ENCODE measurements around the gene RELN.

Gene RELN

DNA sequence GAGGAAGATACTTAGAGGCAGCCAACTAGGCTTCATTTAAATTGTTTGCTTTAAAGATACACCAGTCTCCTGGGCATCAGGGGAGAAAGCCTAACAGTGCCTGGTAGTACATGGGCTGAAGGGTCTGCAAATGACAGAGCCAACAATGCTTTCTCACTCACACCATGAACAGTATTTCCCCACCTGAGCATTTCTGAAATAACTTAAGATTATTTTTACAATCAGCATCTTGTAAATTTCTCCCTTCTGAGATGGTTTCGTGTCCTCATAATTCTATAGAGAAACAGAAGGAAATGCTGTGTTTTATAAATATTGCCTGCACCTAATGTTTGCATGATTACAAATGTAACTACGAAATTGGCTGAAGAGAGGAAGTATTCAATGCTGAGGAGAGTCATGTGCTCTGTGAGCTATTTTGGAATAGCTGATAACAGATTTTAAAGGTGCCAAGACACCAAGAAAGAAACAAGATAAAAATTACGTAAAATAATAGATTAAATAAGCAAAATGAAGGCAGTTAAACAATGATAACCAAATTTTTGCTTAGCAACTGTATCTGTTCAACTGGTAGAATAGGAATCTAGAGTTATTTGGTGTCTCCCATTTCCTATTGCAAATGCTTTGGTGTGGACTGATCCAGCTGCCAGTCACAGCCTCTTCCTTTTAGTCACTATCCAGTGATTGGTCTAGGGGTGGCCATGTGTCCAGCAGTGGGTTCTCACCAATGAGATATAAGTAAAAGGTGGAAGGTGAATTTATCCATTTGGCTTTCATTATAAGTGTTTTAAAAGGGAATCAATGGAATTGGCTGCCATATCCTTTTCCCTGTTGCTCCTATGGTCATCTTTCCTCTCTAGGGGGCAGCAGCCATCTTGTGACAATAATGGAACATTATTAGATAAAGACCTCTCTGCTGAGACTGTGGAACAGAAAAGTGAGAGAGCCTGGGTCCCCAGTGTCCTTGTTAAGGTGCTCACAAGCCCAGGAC, 375.5 kb downstream of the RELN start:
- DNase-seq: no peak

DNA sequence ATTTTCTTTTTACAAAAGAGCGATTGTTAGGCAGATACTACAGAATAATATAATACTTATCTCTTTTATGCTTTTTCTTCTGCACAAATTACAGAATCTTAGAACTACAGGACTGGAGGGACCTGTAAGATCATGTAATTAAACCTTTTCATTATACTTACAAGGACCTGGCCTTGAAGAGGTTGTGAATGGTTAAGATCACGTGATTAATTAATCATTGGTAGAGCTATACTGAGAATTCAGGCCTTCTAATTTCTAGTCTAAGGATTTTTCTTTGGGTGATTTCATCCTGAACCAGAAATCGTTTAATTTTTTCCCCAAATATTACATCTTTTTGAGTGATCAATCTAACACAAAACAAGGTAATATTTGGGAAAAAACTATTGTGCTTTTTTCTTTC, 379.7 kb downstream of the RELN start:
- DNase-seq: no peak

DNA sequence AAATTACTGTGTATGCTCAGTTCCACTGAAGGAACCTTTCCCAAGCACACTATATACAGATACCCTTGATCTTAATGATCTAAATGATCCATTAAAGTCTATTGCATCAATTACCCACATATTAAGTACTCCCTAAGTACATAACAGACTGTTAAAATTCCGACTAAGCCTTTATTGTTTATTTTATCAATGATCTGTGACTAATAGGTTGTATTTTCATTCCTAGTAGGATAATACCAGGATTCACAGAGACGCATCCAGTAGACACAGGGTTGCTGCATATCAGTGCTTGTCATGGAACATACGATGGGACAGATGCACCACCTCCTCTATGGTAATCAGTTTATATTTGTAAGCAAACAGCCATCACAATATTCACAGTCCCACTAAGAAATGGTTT, 383.8 kb downstream of the RELN start:
- DNase-seq: no peak

DNA sequence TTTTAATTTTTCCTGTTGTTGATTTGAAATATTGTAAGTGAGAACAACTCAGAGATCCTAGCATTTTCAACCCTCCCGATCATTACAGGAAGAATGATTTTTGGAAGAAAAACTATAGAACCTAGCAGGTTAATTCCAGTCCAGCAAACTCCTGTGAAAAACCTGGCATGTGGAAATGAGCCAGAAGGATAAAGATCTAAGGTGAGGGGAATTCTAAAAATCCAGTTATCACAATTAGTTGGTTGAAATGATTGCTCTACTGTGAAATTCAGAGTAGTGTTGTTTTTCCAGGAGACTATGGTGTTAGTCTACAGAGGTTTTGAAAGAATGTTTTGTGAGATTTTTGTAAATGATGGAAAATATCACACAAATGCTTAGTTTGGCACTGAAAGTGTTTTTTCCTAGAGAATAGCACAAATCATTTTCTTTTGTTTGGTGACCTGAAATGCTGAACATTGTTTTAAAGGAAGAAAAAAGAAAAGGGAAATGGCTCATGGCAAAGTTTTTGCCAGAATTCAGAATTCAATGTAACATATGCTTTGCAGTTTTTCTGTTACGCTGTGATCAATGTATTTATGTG, 391.0 kb downstream of the RELN start:
- no peak for DNase-seq

DNA sequence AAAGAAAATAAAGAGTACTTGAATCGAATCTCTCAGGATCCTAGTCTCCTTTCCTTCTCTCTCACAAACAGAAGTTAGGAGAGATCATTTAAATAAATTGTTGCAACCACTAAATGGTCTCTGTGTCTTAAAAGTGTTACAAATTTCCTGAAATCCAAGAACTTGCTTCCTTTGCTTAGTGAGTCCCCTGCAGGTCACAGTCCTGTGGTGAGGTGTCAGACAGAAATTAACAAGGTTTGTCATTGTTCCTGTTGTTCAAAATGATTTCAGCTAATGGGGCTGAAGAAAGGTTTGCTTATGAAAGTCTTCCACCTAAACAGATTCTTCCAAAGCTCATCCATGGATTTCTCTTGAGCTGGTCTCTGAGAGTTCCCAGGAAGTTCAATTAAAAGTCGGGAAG, 391.9 kb downstream of the RELN start:
- no peak for DNase-seq

DNA sequence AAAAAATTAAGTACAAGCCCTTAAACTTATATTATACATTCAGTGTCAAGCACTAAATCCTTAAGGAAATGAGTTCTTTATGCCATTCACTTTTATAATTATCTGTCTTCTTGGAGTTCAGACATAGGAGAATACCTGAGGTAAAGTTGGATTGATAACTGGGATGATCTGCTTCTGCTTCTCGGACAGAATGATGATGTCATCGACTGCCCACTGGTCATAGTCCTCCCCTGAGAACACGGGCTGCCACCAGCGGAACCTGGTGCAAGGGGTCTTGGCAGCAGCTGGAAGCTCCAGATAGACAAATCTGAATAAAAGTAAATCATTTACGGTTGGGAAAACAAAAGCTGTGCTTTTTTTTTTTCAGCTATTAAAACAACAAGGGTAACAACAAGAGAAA, 395.3 kb downstream of the RELN start:
- no peak for DNase-seq

DNA sequence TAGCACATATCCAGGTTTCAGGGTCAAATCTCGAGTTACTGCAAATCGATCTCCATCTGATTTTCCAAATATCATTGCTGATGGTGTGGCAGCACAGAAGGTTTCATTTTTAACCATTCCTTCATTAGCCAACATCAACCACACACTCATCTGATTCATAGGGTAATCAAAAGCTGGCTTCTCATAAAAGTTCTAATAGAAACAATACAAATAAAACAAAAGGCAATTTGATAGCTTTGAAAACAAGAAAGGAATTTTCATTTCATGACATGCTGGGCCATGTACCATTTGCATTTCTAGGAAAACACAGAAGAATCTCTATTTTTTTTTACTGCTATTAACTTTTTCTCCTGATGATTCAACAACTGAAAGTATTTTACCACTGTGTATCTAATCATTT, 395.8 kb downstream of the RELN start:
- no peak for DNase-seq

DNA sequence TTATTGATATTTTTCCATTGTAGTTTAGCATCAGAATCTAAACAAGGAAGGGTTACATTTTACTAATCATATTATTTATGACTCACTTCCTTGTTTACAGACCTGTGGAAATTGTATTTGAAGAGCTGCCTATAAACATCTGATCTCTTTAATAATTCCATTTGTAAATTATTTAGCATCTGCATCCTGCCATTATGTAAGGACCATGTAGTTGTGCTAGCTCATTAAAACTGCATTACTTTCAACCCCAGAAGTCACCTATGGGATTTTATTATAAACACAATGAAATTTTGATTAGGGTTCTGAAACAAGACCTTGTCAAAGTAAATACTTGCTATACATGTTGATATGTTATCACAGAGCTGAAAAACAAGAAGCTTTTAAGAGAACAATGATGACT, 396.6 kb downstream of the RELN start:
- no peak for DNase-seq

DNA sequence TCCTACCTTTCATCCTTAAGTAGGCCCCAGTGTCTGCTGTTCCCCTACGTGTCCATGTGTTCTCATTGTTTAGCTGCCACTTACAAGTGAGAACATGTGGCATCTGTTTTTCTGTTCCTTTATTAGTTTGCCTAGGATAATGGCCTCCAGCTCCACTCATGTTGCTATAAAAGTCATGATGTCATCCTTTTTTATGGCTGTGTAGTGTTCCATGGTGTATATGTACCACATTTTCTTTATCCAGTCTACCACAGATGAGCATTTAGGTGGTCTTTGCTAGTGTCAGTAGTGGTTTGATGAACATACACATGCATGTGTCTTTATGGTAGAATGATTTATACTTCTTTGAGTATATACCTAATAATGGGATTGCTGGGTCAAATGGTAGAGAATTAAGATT, 397.3 kb downstream of the RELN start:
- no peak for DNase-seq

DNA sequence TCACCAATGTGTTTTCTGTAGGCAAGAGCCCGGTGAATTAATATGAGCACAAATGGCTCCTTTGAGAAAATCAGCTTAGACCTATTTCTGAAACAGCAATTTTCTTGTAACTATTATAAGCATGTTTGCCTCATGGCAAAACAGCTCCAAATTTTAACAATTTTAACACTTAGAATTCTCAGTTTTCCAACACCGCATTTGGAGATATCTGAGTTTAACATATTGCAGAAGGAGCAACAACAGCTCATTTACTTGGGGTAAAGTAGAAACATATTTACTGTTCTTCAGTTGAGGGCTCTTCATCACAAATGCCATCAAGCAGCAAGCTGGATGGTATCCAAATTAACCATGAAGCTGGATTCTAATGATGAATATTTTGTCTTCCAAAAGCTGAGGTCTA, 409.4 kb downstream of the RELN start:
- no peak for DNase-seq

DNA sequence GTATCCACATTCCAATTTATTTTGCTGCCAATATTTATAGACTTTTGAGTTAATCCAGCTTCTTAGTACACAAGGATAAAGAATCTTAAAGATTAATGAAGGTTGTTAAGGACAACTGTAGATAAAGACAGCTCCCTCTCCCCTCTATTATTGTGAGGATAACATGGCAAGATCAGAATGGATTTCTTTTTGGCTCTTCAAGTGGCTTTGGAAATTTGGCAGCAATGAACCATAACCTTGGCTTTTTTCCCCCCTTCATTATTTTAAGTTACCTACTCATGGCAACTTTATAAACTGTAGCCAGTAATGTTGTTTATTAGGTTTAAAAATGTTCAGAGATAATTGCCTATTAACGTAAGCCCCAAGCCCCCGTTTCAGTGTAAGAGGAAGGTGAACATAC, 412.4 kb downstream of the RELN start:
- DNase-seq: no peak

DNA sequence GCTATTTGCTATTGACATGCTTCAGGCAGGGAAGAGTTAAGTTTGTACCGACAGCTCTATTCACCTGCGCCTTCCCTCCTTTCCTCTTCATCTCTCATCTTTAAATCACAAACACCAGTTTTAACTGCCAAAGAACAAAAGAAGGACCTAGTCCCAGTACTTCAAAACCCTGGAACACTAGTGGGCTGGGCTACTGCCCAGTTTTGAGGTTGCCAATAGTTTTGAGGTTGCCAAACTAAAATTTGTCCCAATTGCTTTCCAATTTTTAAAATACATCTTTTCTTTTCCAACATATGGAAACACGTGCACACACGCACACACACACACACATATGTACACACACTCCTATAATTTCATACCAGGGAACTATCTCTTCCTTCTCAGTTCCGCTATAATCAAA, 412.8 kb downstream of the RELN start:
- no peak for DNase-seq

DNA sequence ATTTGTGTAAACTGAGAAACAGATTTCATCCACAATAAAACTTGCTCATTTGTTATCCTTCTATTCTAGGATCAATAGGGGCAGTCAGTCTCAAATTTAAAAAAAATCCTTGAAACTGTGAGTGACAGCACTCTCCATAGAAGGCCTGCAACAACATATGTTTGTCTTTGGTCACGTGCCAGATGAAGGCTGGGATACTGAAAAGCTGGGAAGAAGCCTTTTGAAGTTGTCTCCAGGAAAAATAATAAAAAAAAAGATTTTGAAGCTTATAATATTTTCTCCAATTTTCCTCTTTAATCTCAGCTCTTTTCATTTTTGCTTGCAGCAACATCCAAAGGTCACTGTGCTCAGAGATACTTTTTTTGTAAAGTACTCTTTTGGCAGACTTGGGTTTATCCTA, 414.9 kb downstream of the RELN start:
- DNase-seq: no peak

DNA sequence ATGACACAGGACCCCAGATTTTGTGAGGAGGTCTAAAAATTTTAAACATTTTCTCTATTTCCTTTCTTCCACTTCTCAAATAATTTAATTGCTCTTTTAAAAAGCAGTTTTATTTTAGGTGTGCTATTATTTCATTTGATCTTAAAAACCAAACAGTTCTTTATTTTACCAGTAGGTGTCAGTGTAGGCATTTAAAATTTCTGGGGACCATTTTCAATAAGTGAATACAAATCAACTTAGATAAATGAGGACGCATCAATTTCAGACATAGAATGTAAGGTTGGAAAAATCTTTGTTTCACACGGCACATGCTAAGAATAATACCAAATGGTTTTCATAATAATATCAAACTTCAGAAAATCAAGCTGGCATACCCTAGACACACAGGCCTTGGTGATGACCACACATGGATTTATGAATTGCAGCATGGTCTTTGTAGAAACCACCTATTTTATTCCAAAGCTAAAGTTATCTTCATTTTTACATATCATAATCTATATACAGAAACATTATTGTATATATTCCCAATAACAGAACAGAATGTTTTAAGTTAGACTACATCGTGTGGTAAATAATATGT, 415.9 kb downstream of the RELN start:
- peak; percentile 11 for DNase-seq

DNA sequence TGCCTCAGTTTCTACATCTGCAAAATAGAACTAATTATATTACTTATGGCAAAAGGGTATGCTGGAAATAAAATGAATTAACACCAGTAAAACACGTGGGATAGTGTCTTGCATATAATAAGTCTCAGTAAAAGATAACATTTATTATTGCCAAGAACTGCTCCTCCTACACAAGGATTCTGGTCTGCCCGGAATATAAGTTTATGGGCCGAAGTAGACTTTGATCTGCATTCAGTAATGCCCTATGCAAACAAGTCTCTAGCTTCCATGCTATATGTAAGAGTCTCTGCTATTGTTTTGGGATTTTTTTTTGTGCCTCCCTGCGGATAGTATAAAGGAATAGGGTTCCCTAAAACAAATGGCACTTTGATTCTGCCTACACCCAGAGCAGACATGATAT, 417.9 kb downstream of the RELN start:
- DNase-seq: no peak

DNA sequence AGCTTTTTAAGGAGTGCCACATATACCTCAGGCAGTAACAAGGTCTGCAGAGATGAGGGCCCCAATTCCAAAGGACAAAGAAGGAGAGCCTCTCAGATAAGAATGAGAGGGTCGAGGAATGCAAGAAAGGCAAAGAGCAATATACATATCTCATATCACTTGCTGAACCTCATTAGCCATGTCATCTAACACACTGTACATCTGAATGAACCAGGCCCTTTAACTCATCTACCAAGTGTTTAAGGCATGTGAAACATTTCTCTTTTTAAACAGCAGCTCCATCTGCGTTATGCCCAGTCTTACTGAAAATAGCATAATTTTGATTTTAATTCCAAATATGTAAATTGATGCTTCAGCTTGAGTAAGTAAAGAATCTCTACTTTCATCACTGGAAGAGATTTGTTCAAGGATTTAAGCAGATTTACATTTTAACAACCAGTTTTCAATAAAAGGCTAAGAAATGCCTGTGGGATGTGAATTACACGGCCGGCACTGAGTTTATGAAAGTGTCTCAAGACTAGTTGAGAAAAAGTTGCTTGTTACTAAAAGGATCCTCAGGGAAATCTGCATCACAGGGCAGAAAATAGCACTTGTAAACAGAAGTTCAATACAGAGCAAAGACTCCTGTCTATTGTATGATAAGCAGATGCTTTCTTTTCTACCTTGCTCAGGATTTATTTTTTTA, 419.7 kb downstream of the RELN start:
- no peak for DNase-seq

DNA sequence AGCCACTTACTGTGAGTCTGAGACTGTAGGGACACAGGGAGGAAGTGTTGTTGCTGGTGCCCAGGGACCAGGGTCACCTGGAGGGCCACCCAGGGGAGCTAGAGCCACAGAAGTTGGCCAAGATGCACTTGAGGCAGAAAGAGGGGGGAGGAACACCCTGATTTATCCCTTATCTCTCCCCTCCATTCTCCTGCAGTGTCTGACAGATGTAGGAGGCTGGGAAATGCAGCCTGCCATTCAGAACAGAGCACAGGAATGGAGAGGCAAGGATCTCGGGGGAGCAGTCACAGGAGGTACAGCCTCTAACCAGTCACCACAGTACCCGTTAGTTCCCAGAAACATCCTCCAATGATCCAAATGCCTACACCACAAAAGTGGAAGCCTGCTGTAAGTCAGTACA, 425.0 kb downstream of the RELN start:
- no peak for DNase-seq

DNA sequence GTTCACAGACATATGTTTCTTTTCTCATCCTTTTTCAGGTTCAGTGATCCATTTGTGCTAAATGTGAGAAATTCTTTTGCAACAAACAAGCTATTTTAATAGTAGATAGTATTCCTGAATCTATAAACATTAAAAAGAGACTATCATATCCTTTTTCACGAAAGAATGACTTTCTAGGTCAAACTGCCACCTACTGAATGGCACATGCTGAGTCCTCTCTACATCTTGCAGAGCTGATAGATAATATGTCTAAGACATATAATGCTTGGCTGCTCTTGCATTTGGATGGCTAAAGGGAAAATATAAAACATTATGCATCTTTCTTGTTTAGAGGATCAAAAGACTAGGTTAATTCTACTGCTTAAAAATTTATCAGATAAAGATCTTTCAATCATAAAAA, 429.3 kb downstream of the RELN start:
- DNase-seq: no peak

DNA sequence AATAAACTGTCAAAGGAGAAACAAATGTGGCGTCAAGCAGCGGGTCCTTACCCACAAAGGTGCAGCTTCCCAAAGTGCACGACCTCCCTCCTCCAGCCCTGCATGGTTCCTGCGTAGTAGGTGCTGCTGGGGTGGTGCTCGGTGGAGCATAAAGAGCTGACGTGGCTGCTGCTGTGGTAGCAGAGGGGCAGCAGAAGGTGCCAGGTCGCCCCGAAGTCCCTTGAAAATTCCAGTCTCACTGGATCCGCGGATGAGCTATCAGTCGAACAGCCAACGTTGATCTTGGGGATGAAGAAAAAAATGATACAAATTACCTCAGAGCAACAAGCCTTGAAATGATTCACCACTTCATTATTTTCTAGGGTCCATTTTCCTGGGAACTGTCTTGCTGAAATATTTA, 438.4 kb downstream of the RELN start:
- no peak for DNase-seq

DNA sequence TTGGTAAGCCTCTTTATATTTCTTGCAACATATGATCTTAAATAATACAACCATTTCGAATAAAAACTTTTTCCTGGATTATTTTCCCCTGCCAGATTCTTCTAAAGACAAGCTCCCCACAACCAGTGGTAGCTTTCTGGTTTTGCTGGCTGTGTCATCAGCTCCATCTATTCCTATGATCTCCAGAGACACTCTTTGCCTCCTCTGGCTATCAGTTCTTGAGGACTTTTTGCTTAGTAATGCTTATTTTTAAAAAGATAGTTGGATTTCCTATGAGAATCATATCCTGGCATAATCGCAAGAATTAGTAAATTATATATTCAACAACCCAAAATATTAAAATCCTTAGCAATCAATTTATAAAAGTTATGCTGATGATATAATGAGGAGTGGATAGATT, 439.7 kb downstream of the RELN start:
- DNase-seq: no peak

DNA sequence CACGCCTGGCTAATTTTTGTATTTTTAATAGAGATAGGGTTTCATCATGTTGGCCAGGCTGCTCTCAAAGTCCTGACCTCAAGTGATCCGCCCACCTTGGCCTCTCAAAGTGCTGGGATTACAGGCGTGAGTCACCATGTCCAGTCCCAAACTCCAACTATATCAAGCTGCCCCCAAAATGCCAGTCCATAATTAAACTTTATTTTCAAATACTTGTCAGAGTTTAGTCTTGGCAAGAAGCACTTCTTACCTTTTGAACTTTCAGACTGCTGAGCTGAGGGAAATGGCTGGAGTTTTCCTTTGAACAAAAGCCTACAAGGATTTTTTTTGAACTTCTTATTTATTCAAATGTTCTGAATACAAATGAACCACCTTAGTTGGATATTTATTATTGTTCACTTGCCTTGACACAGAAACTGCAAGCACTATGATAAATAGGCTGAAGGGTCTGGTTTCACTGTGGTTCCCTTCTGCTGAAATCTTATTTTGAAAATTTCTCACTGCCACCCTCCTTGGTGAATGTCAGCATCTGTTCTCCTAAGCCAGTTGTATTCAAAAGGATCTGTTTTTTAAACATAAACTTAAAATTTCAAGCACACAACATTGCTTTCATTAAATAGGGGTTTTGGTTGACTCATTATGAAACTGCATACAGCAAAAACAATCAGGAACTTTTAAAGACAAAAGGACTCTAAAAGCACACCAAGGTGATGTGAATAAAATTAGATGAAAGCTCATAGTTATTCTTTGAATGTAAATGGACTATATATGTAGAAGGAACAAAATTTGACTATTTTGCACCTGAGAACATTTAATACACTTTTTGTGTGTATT, 441.8 kb downstream of the RELN start:
- no peak for DNase-seq

DNA sequence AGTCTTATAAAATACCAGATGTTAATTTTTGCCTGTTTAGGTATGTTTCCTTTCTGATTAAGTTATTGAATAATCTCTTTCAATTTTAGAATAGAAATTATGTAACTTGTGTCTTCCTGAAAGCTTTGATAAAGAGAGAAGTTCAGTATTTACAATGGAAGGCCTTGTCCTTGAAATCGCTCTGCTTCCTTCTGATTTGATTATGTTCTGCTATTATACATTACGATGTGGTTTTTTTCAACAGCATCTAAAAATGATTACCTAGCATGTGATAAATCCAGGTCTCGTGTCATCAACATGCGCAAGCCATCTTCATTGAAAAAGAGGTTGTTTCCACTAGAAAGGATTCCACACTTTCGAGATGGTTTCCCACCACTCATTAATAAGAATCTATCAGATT, 447.0 kb downstream of the RELN start:
- no peak for DNase-seq

DNA sequence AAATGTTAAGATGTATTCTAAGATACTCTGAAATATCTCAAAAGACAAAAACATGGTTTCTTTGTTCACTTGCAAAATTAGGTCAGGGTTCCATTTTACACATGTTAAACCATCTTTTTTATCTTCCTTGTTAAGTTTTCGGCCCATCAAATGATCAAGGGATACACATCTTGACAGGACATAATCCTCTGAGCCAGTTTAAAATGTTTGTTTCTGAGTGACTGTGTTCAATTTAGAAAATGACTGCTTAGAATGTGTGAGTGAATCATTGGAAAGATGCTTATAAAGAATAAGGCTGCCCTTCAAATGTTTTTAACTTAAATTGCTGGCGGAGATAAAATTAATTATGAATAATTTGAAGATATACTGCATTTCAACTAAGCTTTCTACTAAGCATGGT, 447.5 kb downstream of the RELN start:
- DNase-seq: no peak

Data from NCI-H1048 (cell line).